HCT116 (cell line): Measurements from ENCODE around the gene MAST4. TPM values are rescaled to one million over a fixed set of nuclear protein-coding genes. Genes with fewer than 3 reads are reported as not detected.

ENCODE experiments used
- ATAC-seq: fragments of 200-7000 bp; cut with Tn5 transposase; 2 replicates; pipeline ENCODE4 v1.9.1; 2020; ENCODE audit warnings: mild to moderate bottlenecking, moderate library complexity
- BruUV-seq: library from RNA; stranded (reverse); fragments of 400-500 nt; replicated peaks from 2 replicates; lab custom pipeline; 2021; lab: Mats Ljungman, UMichigan
- CTCF ChIA-PET: fragments of 300-600 bp; sonication (Branson Sonifier 250); formaldehyde crosslinking; loops from one replicate; lab custom pipeline; 2021; ENCODE audit warnings: antibody characterized with exemption; lab: Charles Lee
- POLR2A ChIA-PET: fragments of 300-600, 350-600 bp; sonication (Branson Sonifier 250); formaldehyde crosslinking; loops from one replicate; lab custom pipeline; 2021; ENCODE audit warnings: antibody characterized with exemption; lab: Charles Lee
- RAD21 ChIA-PET, 2 experiments: fragments of 300-600 bp; sonication (Branson Sonifier 250); formaldehyde crosslinking; loops; one replicate each; lab custom pipeline; 2023; ENCODE audit warnings: low total read pairs in 2 of 2; ENCODE audit not compliant: uncharacterized antibody in 2 of 2, unreplicated experiment in 2 of 2, low non-redundant PET in 1 of 2; lab: Charles Lee
- DNase-seq: peaks from one replicate; pipeline ENCODE4 v3.0.0-alpha.2; 2010; ENCODE audit warnings: low read depth, low spot score
- H2AFZ ChIP-seq: fragments of 200-600 bp; shearing (Covaris generic), sonication (generic); 2 replicates; pipeline ENCODE4 v1.6.1; 2017; ENCODE audit warnings: low read depth, mixed run types, mixed read lengths, antibody characterized with exemption, low read length; ENCODE audit not compliant: poor library complexity, severe bottlenecking
- H3K27ac ChIP-seq: 2 replicates; pipeline ENCODE4 v1.5.1; 2012; ENCODE audit warnings: low read depth, low read length
- H3K27me3 ChIP-seq: fragments of 200-600 bp; sonication (generic); 2 replicates; pipeline ENCODE4 v1.6.1; 2016; ENCODE audit warnings: mixed run types, low read length, mixed read lengths; ENCODE audit not compliant: insufficient read depth
- H3K36me3 ChIP-seq, 2 experiments: fragments of 200-500 bp in 1 of 2; fragments of 200-600 bp in 1 of 2; sonication (Bioruptor generic) in 1 of 2; sonication (generic) in 1 of 2; 2 replicates each; pipeline versions ENCODE4 v1.5.1 to v1.6.1; 2014 to 2016; ENCODE audit warnings: low read length in 2 of 2, inconsistent platforms in 1 of 2, mixed read lengths in 1 of 2, mixed run types in 1 of 2; ENCODE audit not compliant: insufficient read depth in 2 of 2, control insufficient read depth in 1 of 2
- H3K4me1 ChIP-seq, 2 experiments: fragments of 200-600 bp in 1 of 2; sonication (generic) in 1 of 2; 2 replicates each; pipeline versions ENCODE4 v1.5.1 to v1.6.1; 2012 to 2017; ENCODE audit warnings: low read length in 2 of 2, inconsistent platforms in 1 of 2, mild to moderate bottlenecking in 1 of 2, mixed read lengths in 1 of 2, mixed run types in 1 of 2, moderate library complexity in 1 of 2; ENCODE audit not compliant: insufficient read depth in 2 of 2, control insufficient read depth in 1 of 2
- H3K4me2 ChIP-seq: fragments of 200-600 bp; sonication (generic); 2 replicates; pipeline ENCODE4 v1.6.1; 2017; ENCODE audit warnings: mixed run types, low read length, mixed read lengths
- H3K4me3 ChIP-seq, 2 experiments: fragments of 200-600 bp in 1 of 2; sonication (generic) in 1 of 2; replicated peaks in 1 of 2; 2 replicates each; pipeline ENCODE4 v1.5.1; 2011 to 2016; ENCODE audit warnings: low read length in 2 of 2, control low read depth in 1 of 2, low read depth in 1 of 2, mild to moderate bottlenecking in 1 of 2, mixed read lengths in 1 of 2, mixed run types in 1 of 2
- H3K79me2 ChIP-seq: fragments of 200-600 bp; sonication (generic); 2 replicates; pipeline ENCODE4 v1.6.1; 2017; ENCODE audit warnings: mild to moderate bottlenecking, mixed run types, low read length, moderate library complexity, mixed read lengths; ENCODE audit not compliant: insufficient read depth
- H3K9ac ChIP-seq: fragments of 200-600 bp; sonication (generic); 2 replicates; pipeline ENCODE4 v1.6.1; 2016; ENCODE audit warnings: low read length, mixed read lengths
- H3K9me2 ChIP-seq: fragments of 200-600 bp; sonication (generic), shearing (Covaris generic); 2 replicates; pipeline ENCODE4 v1.6.1; 2017; ENCODE audit warnings: mixed run types, mild to moderate bottlenecking, moderate library complexity; ENCODE audit not compliant: insufficient read depth
- H3K9me3 ChIP-seq, 2 experiments: fragments of 200-500 bp in 1 of 2; fragments of 200-600 bp in 1 of 2; sonication (Bioruptor generic) in 1 of 2; sonication (generic) in 1 of 2; 2 replicates each; pipeline ENCODE4 v1.6.1; 2014 to 2017; ENCODE audit warnings: low read length in 2 of 2, mixed read lengths in 2 of 2, inconsistent platforms in 1 of 2, low read depth in 1 of 2, mild to moderate bottlenecking in 1 of 2, mixed run types in 1 of 2, moderate library complexity in 1 of 2; ENCODE audit not compliant: control insufficient read depth in 1 of 2, insufficient read depth in 1 of 2
- H4K20me1 ChIP-seq: fragments of 200-600 bp; sonication (generic), shearing (Covaris generic); 2 replicates; pipeline ENCODE4 v1.6.1; 2017; ENCODE audit warnings: mixed run types, mild to moderate bottlenecking, moderate library complexity; ENCODE audit not compliant: insufficient read depth
- CBX3 ChIP-seq: IDR thresholded peaks from 2 replicates; pipeline ENCODE4 v1.6.1; 2012; ENCODE audit warnings: low read depth
- CEBPB ChIP-seq: IDR thresholded peaks from 2 replicates; pipeline ENCODE4 v1.6.1; 2012; ENCODE audit warnings: low read depth
- EGR1 ChIP-seq: IDR thresholded peaks from 2 replicates; pipeline ENCODE4 v1.6.1; 2012; ENCODE audit warnings: low read depth
- FOSL1 ChIP-seq: IDR thresholded peaks from 2 replicates; pipeline ENCODE4 v1.6.1; 2012; ENCODE audit warnings: low read depth
- JUND ChIP-seq: IDR thresholded peaks from 2 replicates; pipeline ENCODE4 v1.6.1; 2012
- MAX ChIP-seq: IDR thresholded peaks from 2 replicates; pipeline ENCODE4 v1.6.1; 2012
- POLR2A ChIP-seq: IDR thresholded peaks from 2 replicates; pipeline ENCODE4 v1.7.0; 2011; ENCODE audit warnings: borderline replicate concordance; ENCODE audit not compliant: insufficient read depth, insufficient read length; ENCODE audit errors: extremely low read depth
- SIN3A ChIP-seq: IDR thresholded peaks from 2 replicates; pipeline ENCODE4 v1.6.1; 2012; ENCODE audit warnings: low read depth
- SRF ChIP-seq: IDR thresholded peaks from 2 replicates; pipeline ENCODE4 v1.6.1; 2012; ENCODE audit warnings: low read depth
- TCF7L2 ChIP-seq: IDR thresholded peaks from 2 replicates; pipeline ENCODE4 v1.7.0; 2011; ENCODE audit warnings: borderline replicate concordance, inconsistent platforms; ENCODE audit not compliant: insufficient read depth, insufficient read length; ENCODE audit errors: extremely low read depth
- YY1 ChIP-seq: IDR thresholded peaks from 2 replicates; pipeline ENCODE4 v1.6.1; 2011; ENCODE audit warnings: low read length, low read depth, moderate library complexity, mild to moderate bottlenecking; ENCODE audit not compliant: insufficient replicate concordance; ENCODE audit errors: extremely low read depth
- ZBTB33 ChIP-seq: IDR thresholded peaks from 2 replicates; pipeline ENCODE4 v1.6.1; 2011; ENCODE audit warnings: mild to moderate bottlenecking, low read length, moderate library complexity; ENCODE audit not compliant: insufficient replicate concordance; ENCODE audit errors: extremely low read depth
- ZNF274 ChIP-seq: fragments of 200-500 bp; sonication (Bioruptor generic); IDR thresholded peaks from 2 replicates; pipeline ENCODE4 v1.6.1; 2014; ENCODE audit warnings: mild to moderate bottlenecking, low read depth, low read length, inconsistent platforms
- intact Hi-C: fragments of 100-400 bp; cut with micrococcal nuclease; formaldehyde crosslinking; loops from 2 replicates; pipeline ENCODE4 v1.10.0; 2022
- total RNA-seq: library from RNA; stranded (reverse); gene quantifications from one replicate; pipeline ENCODE4 v1.2.1, GENCODE V29; 2021; ENCODE audit not compliant: unreplicated experiment
- TF ChIP-seq, protein P1 (sequence below): IDR thresholded peaks from 2 replicates; pipeline ENCODE4 v1.6.1; 2012

MAST4 gene
- total RNA-seq, 1 experiment from 2014 or later = 1.1 TPM

DNA sequence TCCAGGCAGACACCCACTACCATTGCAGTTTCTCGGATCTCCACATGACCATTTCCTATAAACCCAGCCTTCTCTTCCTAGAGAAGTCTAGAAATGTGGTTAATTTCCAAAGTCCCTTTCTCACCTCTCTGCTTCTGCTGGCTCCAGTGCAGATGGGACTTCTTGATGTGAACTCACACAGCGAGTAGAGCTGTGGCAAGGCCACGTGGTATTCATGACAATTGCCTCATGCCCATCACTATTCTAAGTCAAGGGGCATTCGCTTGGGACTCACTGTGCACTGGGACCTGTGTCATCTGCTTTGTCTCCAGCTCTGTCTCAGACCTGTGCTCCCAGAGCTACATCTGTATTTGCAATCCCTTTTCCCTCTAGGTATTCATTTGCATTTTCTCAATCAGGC is 594.2 kb downstream of the MAST4 start:
- no peaks in the 10 kb centered on the region for H3K4me1 ChIP-seq
- intact Hi-C loops = no loop called here
- H3K79me2 ChIP-seq = no peaks in the 10 kb centered on the region
- POLR2A ChIA-PET = no interaction called here
- no peak for DNase-seq
- no peak overlapping the region for H2AFZ ChIP-seq
- RAD21 ChIA-PET = no interaction called here
- no peaks in the 10 kb centered on the region for H3K36me3 ChIP-seq
- no peak overlapping the region for H3K9ac ChIP-seq
- H3K4me3 ChIP-seq = no peak overlapping the region
- CTCF ChIA-PET = no interaction called here
- BruUV-seq = no TSS peak
- TF ChIP-seq ZNF274 (no peak), POLR2A (no peak), SIN3A (no peak), ZBTB33 (no peak), SRF (no peak), MAX (no peak), CEBPB (no peak), CBX3 (no peak), JUND (no peak), FOSL1 (no peak), EGR1 (no peak), YY1 (no peak), TCF7L2 (no peak)
- TF ChIP-seq, protein P1, sequence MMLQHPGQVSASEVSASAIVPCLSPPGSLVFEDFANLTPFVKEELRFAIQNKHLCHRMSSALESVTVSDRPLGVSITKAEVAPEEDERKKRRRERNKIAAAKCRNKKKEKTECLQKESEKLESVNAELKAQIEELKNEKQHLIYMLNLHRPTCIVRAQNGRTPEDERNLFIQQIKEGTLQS = no peak
- no peaks in the 10 kb centered on the region for H4K20me1 ChIP-seq
- no peaks in the 10 kb centered on the region for H3K9me2 ChIP-seq
- no peak for ATAC-seq
- no peaks in the 10 kb centered on the region for H3K9me3 ChIP-seq
- H3K27me3 ChIP-seq = no peaks in the 10 kb centered on the region
- no peak overlapping the region for H3K4me2 ChIP-seq
- H3K27ac ChIP-seq = no peak overlapping the region
